ENCODE data around the gene NRXN3.

The NRXN3 gene

DNA sequence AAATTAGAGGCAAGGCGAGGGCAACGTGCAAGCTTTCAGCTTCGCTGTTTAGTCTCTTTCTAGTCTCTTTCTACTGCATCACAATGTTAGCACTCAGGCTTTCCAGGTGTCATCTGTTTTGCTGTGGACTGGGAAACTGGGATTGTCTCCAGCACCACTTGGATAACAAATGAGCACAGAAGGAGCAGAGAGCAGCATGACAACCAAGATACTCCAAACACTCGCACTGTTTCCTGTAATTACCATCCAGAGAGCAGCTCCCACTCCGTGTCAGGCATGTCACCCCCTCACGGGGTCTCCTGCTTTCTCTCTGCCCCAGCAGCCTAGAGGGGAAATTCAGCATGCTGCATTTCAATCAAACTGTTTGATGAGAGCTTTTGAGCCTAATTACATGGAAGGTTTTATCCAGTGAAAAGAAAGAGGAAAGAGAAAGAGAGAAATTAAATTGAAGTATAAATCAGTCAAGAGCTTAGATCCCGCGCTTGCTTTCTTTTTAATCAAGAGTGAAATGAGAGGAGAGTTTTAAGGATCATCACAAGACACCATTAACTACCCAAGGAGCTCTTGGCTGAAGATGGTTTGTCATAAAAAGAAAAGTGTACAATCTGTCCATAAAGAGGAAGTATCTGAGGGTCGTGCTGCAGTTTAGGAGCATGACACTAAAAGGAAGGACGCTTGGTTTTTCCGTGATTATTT, 1123.5 kb downstream of the NRXN3 start:
- TF ChIP-seq, protein P1, sequence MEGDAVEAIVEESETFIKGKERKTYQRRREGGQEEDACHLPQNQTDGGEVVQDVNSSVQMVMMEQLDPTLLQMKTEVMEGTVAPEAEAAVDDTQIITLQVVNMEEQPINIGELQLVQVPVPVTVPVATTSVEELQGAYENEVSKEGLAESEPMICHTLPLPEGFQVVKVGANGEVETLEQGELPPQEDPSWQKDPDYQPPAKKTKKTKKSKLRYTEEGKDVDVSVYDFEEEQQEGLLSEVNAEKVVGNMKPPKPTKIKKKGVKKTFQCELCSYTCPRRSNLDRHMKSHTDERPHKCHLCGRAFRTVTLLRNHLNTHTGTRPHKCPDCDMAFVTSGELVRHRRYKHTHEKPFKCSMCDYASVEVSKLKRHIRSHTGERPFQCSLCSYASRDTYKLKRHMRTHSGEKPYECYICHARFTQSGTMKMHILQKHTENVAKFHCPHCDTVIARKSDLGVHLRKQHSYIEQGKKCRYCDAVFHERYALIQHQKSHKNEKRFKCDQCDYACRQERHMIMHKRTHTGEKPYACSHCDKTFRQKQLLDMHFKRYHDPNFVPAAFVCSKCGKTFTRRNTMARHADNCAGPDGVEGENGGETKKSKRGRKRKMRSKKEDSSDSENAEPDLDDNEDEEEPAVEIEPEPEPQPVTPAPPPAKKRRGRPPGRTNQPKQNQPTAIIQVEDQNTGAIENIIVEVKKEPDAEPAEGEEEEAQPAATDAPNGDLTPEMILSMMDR (IDR thresholded peaks at IDR 0.05; ENCODE audit: insufficient read depth, low read length, missing control alignments): no peak
- no peak for DNase-seq (ENCODE audit: low read depth, low spot score)
- H3K4me3 ChIP-seq (ENCODE audit: low read depth, low read length): no peak overlapping the region
- ChIA-PET CTCF (interaction anchor here (0.8 to 1.1 kb wide), 3 partner anchors 11 to 360 kb away, joined by 3 to 4 read pairs (median 3); no protein-coding TSS in a partner anchor), POLR2A (no interaction called here)

DNA sequence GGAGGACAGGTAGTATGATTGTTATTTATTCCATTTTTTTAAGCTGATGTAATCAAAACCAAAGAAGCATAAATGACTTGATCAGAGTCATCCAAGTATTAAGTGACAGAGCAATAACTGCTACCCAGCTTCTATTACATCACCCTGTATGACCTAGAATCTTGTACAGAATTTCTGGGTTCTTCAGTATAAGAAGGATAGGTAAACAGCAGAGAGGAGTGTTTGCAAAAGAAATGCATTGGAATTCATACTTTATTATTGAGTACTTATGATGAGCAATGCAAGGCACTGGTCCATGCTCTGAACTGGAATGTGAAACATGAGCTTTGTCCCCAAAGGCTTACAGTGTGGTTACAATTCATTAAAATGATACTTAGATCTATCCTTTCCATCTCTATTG, 1124.3 kb downstream of the NRXN3 start:
- ChIA-PET POLR2A (interaction anchor here (0.6 kb wide), 1 partner anchor 284 kb away, joined by 3 read pairs; no protein-coding TSS in a partner anchor), CTCF (no interaction called here)
- no peak for DNase-seq (ENCODE audit: low read depth, low spot score)
- H3K4me3 ChIP-seq (ENCODE audit: low read depth, low read length): no peak overlapping the region
- TF ChIP-seq, protein P1 (IDR thresholded peaks at IDR 0.05; ENCODE audit: insufficient read depth, low read length, missing control alignments): no peak

DNA sequence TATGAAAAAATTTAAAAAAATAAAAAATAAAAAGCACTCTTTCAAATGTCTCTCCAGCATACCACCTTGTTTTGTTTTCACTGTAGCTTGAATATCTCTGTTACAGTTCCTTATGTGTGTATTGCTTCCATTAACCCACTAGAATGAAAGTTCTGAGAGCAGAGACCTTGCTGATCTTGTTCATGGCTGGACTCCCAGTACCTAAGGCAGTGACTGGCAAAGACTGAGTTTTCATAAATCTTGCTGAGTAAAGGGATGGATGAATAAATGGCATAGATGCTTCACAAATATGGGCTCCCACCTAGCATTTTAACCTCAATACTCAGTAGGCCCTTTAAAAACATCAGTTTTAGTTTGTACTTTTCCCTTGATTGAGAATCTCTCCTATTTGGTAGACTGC, 1125.2 kb downstream of the NRXN3 start:
- TF ChIP-seq, protein P1 (IDR thresholded peaks at IDR 0.05; ENCODE audit: insufficient read depth, low read length, missing control alignments): no peak
- CTCF ChIA-PET: no interaction called here
- no peak for DNase-seq (ENCODE audit: low read depth, low spot score)
- no peak overlapping the region for H3K4me3 ChIP-seq (ENCODE audit: low read depth, low read length)
- POLR2A ChIA-PET: no interaction called here

DNA sequence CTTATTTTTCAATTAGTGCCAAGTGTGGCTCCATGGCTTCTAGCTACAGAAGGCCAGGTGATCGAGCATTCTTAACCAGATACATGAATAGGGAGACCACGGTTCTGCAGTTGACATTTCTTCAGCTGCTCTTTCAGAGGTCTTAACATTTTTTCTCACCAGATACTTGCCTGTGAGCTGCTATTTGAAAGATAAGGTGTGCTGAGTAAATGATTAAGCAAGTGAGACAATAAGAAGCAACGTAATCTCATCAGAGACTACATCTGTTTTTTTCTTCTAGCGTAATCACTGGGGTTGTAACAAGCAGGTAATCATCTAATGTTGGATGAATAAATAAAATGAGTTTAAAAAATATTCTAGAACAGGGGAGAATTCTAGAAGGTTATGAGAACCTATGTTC, 1128.2 kb downstream of the NRXN3 start:
- H3K4me3 ChIP-seq (ENCODE audit: low read depth, low read length): no peak overlapping the region
- ChIA-PET CTCF (no interaction called here), POLR2A (no interaction called here)
- TF ChIP-seq, protein P1 (IDR thresholded peaks at IDR 0.05; ENCODE audit: insufficient read depth, low read length, missing control alignments): no peak
- no peak for DNase-seq (ENCODE audit: low read depth, low spot score)

DNA sequence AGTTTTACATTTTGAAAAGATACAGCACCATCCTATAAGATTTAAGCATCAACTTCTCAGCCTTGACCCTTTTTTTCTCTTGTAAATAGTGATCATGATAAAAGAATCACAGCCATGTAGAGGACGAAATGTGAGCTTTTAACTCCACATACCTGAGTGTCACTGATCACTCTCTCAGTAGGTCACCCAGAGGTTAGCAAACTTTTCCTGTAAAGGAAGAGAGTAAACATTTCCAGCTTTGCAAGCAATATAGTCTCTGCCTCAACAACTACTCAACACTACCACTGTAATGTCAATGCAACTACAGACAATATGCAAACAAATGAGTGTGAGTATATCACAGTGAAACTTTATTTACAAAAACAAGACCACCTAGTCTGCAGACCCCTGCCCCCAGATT, 1129.0 kb downstream of the NRXN3 start:
- TF ChIP-seq, protein P1 (IDR thresholded peaks at IDR 0.05; ENCODE audit: insufficient read depth, low read length, missing control alignments): no peak
- ChIA-PET POLR2A (no interaction called here), CTCF (no interaction called here)
- no peak overlapping the region for H3K4me3 ChIP-seq (ENCODE audit: low read depth, low read length)
- DNase-seq (ENCODE audit: low read depth, low spot score): no peak

DNA sequence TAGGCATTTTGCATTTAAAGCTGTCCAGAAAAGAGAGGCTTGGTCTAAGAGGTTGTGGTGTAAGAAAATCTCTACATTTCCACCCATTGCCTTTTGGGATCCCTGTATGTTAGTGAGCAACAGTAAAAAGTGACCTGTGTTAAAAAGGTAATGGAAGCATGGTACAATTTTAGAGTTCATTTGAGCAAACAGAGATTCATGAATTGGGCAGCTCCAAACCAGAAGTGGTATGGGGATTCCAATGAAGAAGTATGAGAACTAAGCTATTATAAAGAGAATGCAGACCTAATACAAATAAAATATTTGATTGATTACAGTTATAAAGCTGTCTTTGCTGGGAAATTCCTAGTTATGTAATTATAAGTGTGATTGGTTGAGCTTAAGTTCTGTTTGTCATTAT, 1134.1 kb downstream of the NRXN3 start:
- no peak overlapping the region for H3K4me3 ChIP-seq (ENCODE audit: low read depth, low read length)
- ChIA-PET POLR2A (no interaction called here), CTCF (no interaction called here)
- TF ChIP-seq, protein P1 (IDR thresholded peaks at IDR 0.05; ENCODE audit: insufficient read depth, low read length, missing control alignments): no peak
- no peak for DNase-seq (ENCODE audit: low read depth, low spot score)
